ENCODE results near the gene KLHL3.

GRCh38 chr5:137751869-137752491 is 16.1 kb upstream of the KLHL3 start:
- TF ChIP-seq, protein P1, sequence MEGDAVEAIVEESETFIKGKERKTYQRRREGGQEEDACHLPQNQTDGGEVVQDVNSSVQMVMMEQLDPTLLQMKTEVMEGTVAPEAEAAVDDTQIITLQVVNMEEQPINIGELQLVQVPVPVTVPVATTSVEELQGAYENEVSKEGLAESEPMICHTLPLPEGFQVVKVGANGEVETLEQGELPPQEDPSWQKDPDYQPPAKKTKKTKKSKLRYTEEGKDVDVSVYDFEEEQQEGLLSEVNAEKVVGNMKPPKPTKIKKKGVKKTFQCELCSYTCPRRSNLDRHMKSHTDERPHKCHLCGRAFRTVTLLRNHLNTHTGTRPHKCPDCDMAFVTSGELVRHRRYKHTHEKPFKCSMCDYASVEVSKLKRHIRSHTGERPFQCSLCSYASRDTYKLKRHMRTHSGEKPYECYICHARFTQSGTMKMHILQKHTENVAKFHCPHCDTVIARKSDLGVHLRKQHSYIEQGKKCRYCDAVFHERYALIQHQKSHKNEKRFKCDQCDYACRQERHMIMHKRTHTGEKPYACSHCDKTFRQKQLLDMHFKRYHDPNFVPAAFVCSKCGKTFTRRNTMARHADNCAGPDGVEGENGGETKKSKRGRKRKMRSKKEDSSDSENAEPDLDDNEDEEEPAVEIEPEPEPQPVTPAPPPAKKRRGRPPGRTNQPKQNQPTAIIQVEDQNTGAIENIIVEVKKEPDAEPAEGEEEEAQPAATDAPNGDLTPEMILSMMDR (IDR thresholded peaks at IDR 0.05; ENCODE audit: low read length): peak; percentile 83
- TF ChIP-seq EZH2 (IDR thresholded peaks at IDR 0.05; ENCODE audit: borderline replicate concordance, low read length): no peak

Data from OCI-LY1 (cell line).